Measurements from ENCODE around the gene PDHA2. TPM values are rescaled to one million over a fixed set of nuclear protein-coding genes. Genes with fewer than 3 reads are reported as not detected.
"Not testable (repeated sequence)": the region's sequence is repeated elsewhere in the genome, so short reads cannot be mapped to it uniquely, and the experiment has no call there.

PDHA2 gene
- total RNA-seq, result not detected

- no peak within 1 kb of the TSS for H3K27ac Mint-ChIP-seq
- H3K36me3 Mint-ChIP-seq (ENCODE audit: low read depth), result no peaks in the 10 kb centered on the region
- H3K4me3 Mint-ChIP-seq, result no peak within 1 kb of the TSS
- peaks cover 3% of the 10 kb centered on the region for H3K9me3 Mint-ChIP-seq
- no peaks in the 10 kb centered on the region for H3K27me3 Mint-ChIP-seq
- ATAC-seq (replicated peaks), result no peak
- H3K4me1 Mint-ChIP-seq, result no peaks in the 10 kb centered on the region
Observed at GRCh38 chr4:95839891-95840290, at the start of gene PDHA2. Gene PDHA2 (plus strand): TSS chr4:95840093. CDS start chr4:95840151, 58 bp downstream.

GRCh38 chr4:95798003-95798402 lies 41.9 kb upstream of the PDHA2 start:
- ATAC-seq (replicated peaks), result no peak
- Mint-ChIP-seq H3K9me3 (peaks cover 4% of the 10 kb centered on the region), H3K27ac (no peak overlapping the region), H3K27me3 (no peaks in the 10 kb centered on the region), H3K4me1 (no peaks in the 10 kb centered on the region), H3K4me3 (no peak overlapping the region), H3K36me3 (ENCODE audit: low read depth) (no peaks in the 10 kb centered on the region)

GRCh38 chr4:95798727-95799126 lies 41.2 kb upstream of the PDHA2 start:
- no peaks in the 10 kb centered on the region for H3K4me1 Mint-ChIP-seq
- H3K27ac Mint-ChIP-seq, result no peak overlapping the region
- no peaks in the 10 kb centered on the region for H3K27me3 Mint-ChIP-seq
- H3K4me3 Mint-ChIP-seq, result no peak overlapping the region
- ATAC-seq (replicated peaks), result no peak
- H3K36me3 Mint-ChIP-seq (ENCODE audit: low read depth), result no peaks in the 10 kb centered on the region
- H3K9me3 Mint-ChIP-seq, result peaks cover 4% of the 10 kb centered on the region

DNA sequence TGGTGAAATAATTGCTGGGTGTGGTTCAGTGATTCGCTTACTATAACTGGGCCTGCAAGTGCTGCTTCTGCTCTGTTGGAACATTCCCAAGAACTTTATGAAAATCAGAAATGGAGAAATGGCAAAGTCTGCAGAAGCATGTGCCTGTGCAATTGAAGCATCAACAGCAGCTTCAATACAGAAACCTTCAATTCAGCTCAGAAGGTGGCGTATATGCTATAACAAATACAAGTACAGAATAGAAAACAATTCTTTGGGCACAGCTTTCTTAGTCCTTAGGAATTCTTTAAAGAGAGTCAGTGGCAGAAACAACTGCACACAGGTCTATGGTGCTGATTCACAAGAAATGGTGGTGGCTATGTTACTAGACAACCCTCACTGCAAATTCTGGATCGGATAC lies 18.0 kb upstream of the PDHA2 start:
- Mint-ChIP-seq H3K4me1 (no peaks in the 10 kb centered on the region), H3K27me3 (no peaks in the 10 kb centered on the region), H3K9me3 (no peaks in the 10 kb centered on the region), H3K4me3 (no peak overlapping the region), H3K36me3 (ENCODE audit: low read depth) (no peaks in the 10 kb centered on the region), H3K27ac (no peak overlapping the region)
- ATAC-seq (replicated peaks), result no peak

- H3K27me3 Mint-ChIP-seq, result no peaks in the 10 kb centered on the region
- no peaks in the 10 kb centered on the region for H3K4me1 Mint-ChIP-seq
- H3K9me3 Mint-ChIP-seq, result no peaks in the 10 kb centered on the region
- no peak overlapping the region for H3K27ac Mint-ChIP-seq
- no peaks in the 10 kb centered on the region for H3K36me3 Mint-ChIP-seq (ENCODE audit: low read depth)
- no peak overlapping the region for H3K4me3 Mint-ChIP-seq
- no peak for ATAC-seq (replicated peaks)
Observed at GRCh38 chr4:95825546-95825945, 14.3 kb upstream of the PDHA2 start.

DNA sequence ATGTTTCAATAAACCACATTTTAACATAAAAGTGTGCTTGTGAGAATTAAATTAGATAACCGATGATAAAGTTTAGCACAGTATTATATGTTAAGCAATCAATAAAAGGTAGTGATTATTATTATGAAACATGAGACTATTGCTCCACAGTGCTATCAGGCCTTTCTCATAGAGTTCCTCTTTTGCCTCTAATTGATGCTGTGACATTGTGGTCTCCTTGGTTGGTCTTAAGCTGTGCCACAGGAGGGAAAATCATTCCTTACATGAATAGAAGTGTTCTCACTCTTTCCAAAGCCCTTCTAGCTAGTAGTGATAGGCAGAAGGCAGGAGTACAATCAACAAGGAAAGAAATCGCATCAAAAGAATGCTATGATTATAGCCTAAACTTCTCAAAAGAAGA lies 9.2 kb upstream of the PDHA2 start:
- no peaks in the 10 kb centered on the region for H3K36me3 Mint-ChIP-seq (ENCODE audit: low read depth)
- ATAC-seq (replicated peaks), result no peak
- no peak overlapping the region for H3K27ac Mint-ChIP-seq
- no peaks in the 10 kb centered on the region for H3K4me1 Mint-ChIP-seq
- no peaks in the 10 kb centered on the region for H3K9me3 Mint-ChIP-seq
- H3K4me3 Mint-ChIP-seq, result no peak overlapping the region
- H3K27me3 Mint-ChIP-seq, result no peaks in the 10 kb centered on the region

GRCh38 chr4:95831166-95831565 lies 8.7 kb upstream of the PDHA2 start:
- no peak overlapping the region for H3K4me3 Mint-ChIP-seq
- H3K36me3 Mint-ChIP-seq (ENCODE audit: low read depth), result no peaks in the 10 kb centered on the region
- no peak overlapping the region for H3K27ac Mint-ChIP-seq
- H3K27me3 Mint-ChIP-seq, result no peaks in the 10 kb centered on the region
- H3K9me3 Mint-ChIP-seq, result no peaks in the 10 kb centered on the region
- no peak for ATAC-seq (replicated peaks)
- no peaks in the 10 kb centered on the region for H3K4me1 Mint-ChIP-seq

DNA sequence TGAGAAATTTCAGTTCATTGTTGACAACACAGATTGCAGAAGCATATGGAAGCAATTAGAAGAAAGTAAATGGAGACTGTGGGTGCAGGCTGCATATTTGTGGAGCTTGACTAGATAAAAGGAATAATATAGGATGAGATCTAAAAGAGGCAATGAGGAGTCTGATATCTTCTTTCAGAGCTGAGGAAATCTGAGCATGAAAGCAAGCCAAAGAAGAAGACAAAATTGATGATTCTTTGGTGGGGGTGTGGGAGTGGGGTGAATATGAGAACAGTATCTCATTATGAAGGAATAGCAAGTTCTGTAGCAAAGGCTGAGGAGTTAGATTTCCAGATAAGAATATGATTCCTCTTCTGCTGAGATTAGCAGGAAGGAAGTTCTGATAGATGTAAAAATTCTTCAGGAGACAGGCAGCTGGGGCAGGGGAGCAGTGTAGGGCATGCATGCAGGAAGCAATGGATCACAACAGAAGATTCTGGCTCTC lies 6.1 kb upstream of the PDHA2 start:
- Mint-ChIP-seq H3K4me1 (no peaks in the 10 kb centered on the region), H3K36me3 (ENCODE audit: low read depth) (no peaks in the 10 kb centered on the region), H3K9me3 (no peaks in the 10 kb centered on the region), H3K4me3 (no peak overlapping the region), H3K27me3 (no peaks in the 10 kb centered on the region), H3K27ac (no peak overlapping the region)
- no peak for ATAC-seq (replicated peaks)

DNA sequence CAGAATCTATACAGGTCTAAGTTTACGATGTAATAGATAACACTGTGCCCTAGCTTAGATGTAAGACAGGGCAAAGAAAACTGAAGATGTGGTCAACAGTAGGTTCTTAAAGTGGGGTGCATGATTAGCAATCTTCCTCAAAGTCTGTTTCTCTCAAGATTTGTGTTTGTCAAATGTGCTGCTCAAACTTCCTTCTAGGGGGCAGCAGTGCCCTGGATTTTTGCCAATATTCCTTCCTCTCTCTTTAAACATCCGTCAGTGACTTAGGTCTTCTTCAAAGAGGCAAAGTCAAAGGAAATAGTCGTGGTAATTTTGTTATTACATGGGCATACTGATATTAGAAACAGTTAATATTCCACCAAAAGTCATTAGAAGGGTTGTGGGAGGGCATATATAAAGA lies 4.2 kb upstream of the PDHA2 start:
- Mint-ChIP-seq H3K27ac (no peak overlapping the region), H3K36me3 (ENCODE audit: low read depth) (no peaks in the 10 kb centered on the region), H3K9me3 (no peaks in the 10 kb centered on the region), H3K4me1 (no peaks in the 10 kb centered on the region), H3K27me3 (no peaks in the 10 kb centered on the region), H3K4me3 (no peak overlapping the region)
- no peak for ATAC-seq (replicated peaks)

GRCh38 chr4:95838192-95838591 lies 1.7 kb upstream of the PDHA2 start:
- Mint-ChIP-seq H3K36me3 (ENCODE audit: low read depth) (no peaks in the 10 kb centered on the region), H3K4me1 (no peaks in the 10 kb centered on the region), H3K4me3 (no peak overlapping the region), H3K9me3 (peaks cover 3% of the 10 kb centered on the region), H3K27ac (no peak overlapping the region), H3K27me3 (no peaks in the 10 kb centered on the region)
- ATAC-seq (replicated peaks), result no peak

DNA sequence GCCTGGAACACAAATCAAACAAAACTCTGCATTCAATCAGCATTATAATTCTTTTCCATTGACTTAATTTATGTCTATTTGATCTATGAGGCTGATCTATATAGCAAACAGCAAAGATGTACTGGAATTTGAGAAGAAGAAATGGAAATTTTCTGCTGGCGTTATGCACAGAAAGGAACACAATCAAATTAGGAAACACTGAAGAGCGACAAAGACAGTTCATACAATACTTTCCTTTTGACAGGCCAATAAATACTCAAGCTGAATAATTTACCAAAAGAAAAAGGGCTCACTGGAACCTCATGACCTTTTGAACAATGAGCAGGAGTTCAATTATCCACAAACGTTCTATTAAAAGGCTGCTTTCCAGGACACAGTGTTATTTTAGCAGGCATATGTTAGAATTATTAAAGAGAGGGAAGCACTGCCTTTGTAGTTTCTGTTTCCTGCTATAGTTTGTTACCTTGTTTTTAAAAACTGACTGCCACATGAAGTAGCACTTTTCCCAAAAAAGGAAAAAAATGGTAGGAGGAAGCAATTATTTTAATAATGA lies 8.1 kb downstream of the PDHA2 start:
- no peaks in the 10 kb centered on the region for H3K4me1 Mint-ChIP-seq
- no peak for ATAC-seq (replicated peaks)
- no peaks in the 10 kb centered on the region for H3K36me3 Mint-ChIP-seq (ENCODE audit: low read depth)
- H3K27me3 Mint-ChIP-seq, result no peaks in the 10 kb centered on the region
- H3K4me3 Mint-ChIP-seq, result no peak overlapping the region
- H3K9me3 Mint-ChIP-seq, result no peaks in the 10 kb centered on the region
- no peak overlapping the region for H3K27ac Mint-ChIP-seq

GRCh38 chr4:95850161-95850560 lies 10.3 kb downstream of the PDHA2 start:
- H3K27ac Mint-ChIP-seq, result no peak overlapping the region
- H3K4me1 Mint-ChIP-seq, result no peaks in the 10 kb centered on the region
- no peaks in the 10 kb centered on the region for H3K9me3 Mint-ChIP-seq
- no peaks in the 10 kb centered on the region for H3K36me3 Mint-ChIP-seq (ENCODE audit: low read depth)
- ATAC-seq (replicated peaks), result no peak
- no peaks in the 10 kb centered on the region for H3K27me3 Mint-ChIP-seq
- no peak overlapping the region for H3K4me3 Mint-ChIP-seq

DNA sequence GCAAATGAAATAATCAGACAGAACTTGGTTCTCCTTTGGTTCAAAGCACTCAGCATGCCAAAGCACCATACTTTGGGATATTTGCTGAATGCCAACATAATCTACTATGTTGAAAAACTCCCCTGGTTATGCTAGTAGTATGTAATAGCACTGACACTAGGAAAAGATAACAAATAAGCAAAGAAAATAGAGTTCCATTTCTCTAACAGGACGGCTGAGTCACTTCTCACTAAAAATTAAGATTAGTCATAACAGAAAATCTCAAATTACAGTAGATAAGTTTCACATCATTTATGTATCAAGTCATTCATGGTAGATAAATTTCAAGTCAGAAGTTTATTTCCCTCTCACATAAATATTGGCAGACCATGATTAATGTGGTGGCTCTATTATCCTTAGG lies 17.9 kb downstream of the PDHA2 start:
- no peak for ATAC-seq (replicated peaks)
- Mint-ChIP-seq H3K27me3 (no peaks in the 10 kb centered on the region), H3K4me3 (no peak overlapping the region), H3K4me1 (no peaks in the 10 kb centered on the region), H3K9me3 (peaks cover 3% of the 10 kb centered on the region), H3K36me3 (ENCODE audit: low read depth) (no peaks in the 10 kb centered on the region), H3K27ac (no peak overlapping the region)

DNA sequence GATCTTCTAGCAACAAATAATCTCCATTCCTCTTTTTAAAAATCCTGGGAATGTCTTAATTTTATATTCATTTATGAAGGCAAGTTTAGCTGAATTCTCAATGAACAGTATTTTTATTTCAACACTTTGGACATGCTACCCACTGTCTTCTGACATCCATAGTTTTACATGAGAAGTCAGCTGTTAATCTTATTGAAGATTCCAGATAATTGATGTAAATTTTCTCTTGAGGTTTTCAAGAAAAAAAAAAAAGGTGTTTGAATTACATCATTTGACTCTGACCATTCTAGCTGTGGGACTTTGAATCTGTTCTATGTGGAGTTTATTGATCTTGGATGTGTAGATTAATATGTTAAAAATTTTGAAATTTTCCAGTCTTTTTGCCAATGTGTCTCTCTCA lies 28.0 kb downstream of the PDHA2 start:
- ATAC-seq (replicated peaks), result no peak
- Mint-ChIP-seq H3K27me3 (no peaks in the 10 kb centered on the region), H3K4me3 (no peak overlapping the region), H3K36me3 (ENCODE audit: low read depth) (no peaks in the 10 kb centered on the region), H3K9me3 (peaks cover 21% of the 10 kb centered on the region), H3K4me1 (no peaks in the 10 kb centered on the region), H3K27ac (no peak overlapping the region)

DNA sequence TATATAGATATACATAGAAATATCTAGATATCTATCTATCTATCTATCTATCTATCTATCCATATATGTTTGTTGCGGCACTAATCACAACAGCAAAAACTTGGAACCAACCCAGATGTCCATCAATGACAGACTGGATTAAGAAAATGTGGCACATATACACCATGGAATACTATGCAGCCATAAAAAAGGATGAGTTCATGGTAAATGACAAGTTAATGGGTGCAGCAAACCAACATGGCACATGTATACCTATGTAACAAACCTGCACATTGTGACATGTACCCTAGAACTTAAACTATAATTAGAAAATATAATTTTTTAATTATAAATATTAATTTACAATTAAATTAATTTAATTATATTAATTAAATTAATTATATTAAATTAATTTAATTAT lies 29.5 kb downstream of the PDHA2 start:
- not testable (repeated sequence) for H3K27me3 Mint-ChIP-seq; H3K4me3 Mint-ChIP-seq; H3K4me1 Mint-ChIP-seq; H3K36me3 Mint-ChIP-seq (ENCODE audit: low read depth); ATAC-seq (replicated peaks); H3K27ac Mint-ChIP-seq
- peaks cover 21% of the 10 kb centered on the region for H3K9me3 Mint-ChIP-seq

DNA sequence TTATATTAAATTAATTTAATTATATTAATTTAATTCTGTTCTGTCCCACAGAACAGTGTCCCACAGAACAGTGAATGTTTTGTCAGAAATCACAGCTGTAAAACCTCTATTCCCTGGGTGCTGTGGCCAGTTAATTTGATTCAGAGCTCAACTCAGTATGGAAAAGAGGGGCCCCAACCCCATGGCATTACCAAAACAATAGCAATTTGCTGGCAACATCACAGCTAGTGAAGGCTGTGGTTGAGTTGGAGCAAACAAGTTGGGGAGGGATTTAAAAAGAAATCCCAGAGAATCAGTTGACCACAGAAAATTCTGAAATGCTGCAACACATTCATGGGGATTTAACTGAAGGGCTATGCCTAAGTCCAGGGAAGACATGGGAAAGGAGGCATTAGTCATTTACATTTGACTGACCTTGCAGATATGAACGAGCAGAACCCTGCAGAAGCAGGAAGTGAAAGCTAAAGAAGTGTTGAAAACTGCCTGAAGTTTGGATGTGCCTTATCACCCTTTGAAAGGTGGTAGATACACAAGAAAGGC lies 30.1 kb downstream of the PDHA2 start:
- Mint-ChIP-seq H3K27ac (no peak overlapping the region), H3K9me3 (peaks cover 21% of the 10 kb centered on the region), H3K27me3 (no peaks in the 10 kb centered on the region), H3K36me3 (ENCODE audit: low read depth) (no peaks in the 10 kb centered on the region), H3K4me1 (no peaks in the 10 kb centered on the region), H3K4me3 (no peak overlapping the region)
- ATAC-seq (replicated peaks), result no peak
